GM12892 (cell line): ENCODE results near the gene ETF1.

Source experiments
- POLR2A ChIP-seq: IDR thresholded peaks from 2 replicates; pipeline ENCODE4 v1.6.1; 2011; ENCODE audit warnings: low read depth, low read length, control low read depth
- POLR2AphosphoS5 ChIP-seq: IDR thresholded peaks from 2 replicates; pipeline ENCODE4 v1.6.1; 2011; ENCODE audit warnings: low read depth, low read length, control low read depth

- TF ChIP-seq POLR2A (no peak), POLR2AphosphoS5 (no peak)
Measured at GRCh38 chr5:138490648-138491283, 52.3 kb downstream of the ETF1 start.
